Lower leg skin (tissue), 4 donors: ENCODE data around the gene PMM2. TPM values are rescaled to one million over a fixed set of nuclear protein-coding genes. Genes with fewer than 3 reads are reported as not detected.

Source experiments
- total RNA-seq, 4 donors: library from RNA; depleted of rRNA; stranded (reverse); fragments of >200 nt; gene quantifications; one replicate each; pipeline ENCODE4 v1.1.0, GENCODE V29; 2016

Gene PMM2
- total RNA-seq, 4 donors from 2014 or later = 20.5 to 41.8 (median 26.8) TPM

Other genes with a start within 250 kb of the PMM2 start
- not detected for gene TMEM114, start 207.3 kb upstream of the PMM2 start, total RNA-seq
- gene METTL22, start 176.1 kb upstream of the PMM2 start, total RNA-seq = 10 to 100 TPM; 12.9 to 49.0 (median 21.1) TPM
- gene ABAT, start 123.2 kb upstream of the PMM2 start, total RNA-seq = 1 to 10 TPM; 1.5 to 5.1 (median 2.6) TPM
- gene TMEM186, start 200 bp upstream of the PMM2 start, total RNA-seq = 10 to 100 TPM in 3 of 4 donors, 1 to 10 TPM in 1; 7.5 to 11.2 (median 10.8) TPM
- gene CARHSP1, start 71.2 kb downstream of the PMM2 start, total RNA-seq = 10 to 100 TPM; 42.2 to 47.8 (median 44.2) TPM
- gene LITAFD, start 84.5 kb downstream of the PMM2 start, total RNA-seq = not detected
- gene USP7, start 166.1 kb downstream of the PMM2 start, total RNA-seq = 100 to 1,000 TPM in 1 of 4 donors, 10 to 100 TPM in 3; 80.3 to 105 (median 91.8) TPM